ENCODE measurements around the gene AQP12B.

GRCh38 chr2:240722376-240722775 is 39.7 kb upstream of the AQP12B start:
- TF ChIP-seq CTCF (IDR thresholded peaks at IDR 0.05) = no peak
- TF ChIP-seq ZFX (IDR thresholded peaks at IDR 0.05; ENCODE audit: borderline replicate concordance) = no peak
